Measurements from ENCODE around the gene PROSER1.

Gene PROSER1

DNA sequence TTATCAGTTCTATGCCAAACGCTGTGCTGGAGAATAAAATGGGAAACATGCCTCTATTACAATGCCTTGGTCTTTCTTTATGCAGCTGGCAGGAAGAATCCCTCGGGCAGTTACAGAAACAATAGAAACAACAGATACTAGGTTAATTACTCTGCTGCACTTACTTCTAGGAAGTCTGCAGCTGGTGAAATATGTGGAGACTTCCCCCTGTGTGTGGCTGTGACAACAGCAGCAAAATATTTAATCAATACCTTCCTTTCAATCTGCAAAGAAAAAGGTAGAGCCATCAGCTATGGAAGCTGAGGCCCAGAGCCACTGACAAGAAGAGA is 57.2 kb downstream of the PROSER1 start:
- Histone ChIP-seq H2BK15ac (ENCODE audit: low read length) (no peak overlapping the region), H2BK120ac (ENCODE audit: low read depth, low read length) (no peak overlapping the region), H3K27ac (replicated peaks; ENCODE audit: low read length) (peak overlapping the region; percentile 78), H3K4me1 (ENCODE audit: control insufficient read depth in 2 of 2, insufficient read depth in 1 of 2, low read depth in 1 of 2, low read length in 2 of 2) (peaks cover 8 to 11% of the 10 kb centered on the region in 2 donors), H3K79me1 (ENCODE audit: low read depth, low read length) (no peaks in the 10 kb centered on the region), H4K8ac (ENCODE audit: low read depth, low read length) (no peak overlapping the region), H3K4me2 (ENCODE audit: insufficient read depth, low read length, poor library complexity, severe bottlenecking) (peak overlapping the region; percentile 18), H2AK5ac (ENCODE audit: low read depth, low read length) (no peak overlapping the region), H4K91ac (ENCODE audit: low read depth, low read length, poor library complexity) (no peak overlapping the region), H3K14ac (ENCODE audit: low read length) (no peak overlapping the region), H3K4me3 (ENCODE audit: low read length in 2 of 2) (no peak overlapping the region), H3K18ac (ENCODE audit: low read length) (no peak overlapping the region), H3K9me3 (replicated peaks in 1 of 2; ENCODE audit: control insufficient read depth in 2 of 2, insufficient read depth in 1 of 2, low read depth in 1 of 2, low read length in 2 of 2) (peaks cover 3 to 6% of the 10 kb centered on the region in 2 donors), H3K36me3 (replicated peaks in 1 of 2; ENCODE audit: control insufficient read depth in 2 of 2, insufficient read depth in 2 of 2, low read length in 2 of 2) (peaks cover 0 to 2% of the 10 kb centered on the region in 2 donors), H3K23ac (ENCODE audit: low read depth, low read length, poor library complexity) (no peak overlapping the region), H2BK12ac (ENCODE audit: low read length) (no peak overlapping the region), H3K9ac (ENCODE audit: low read depth, low read length, poor library complexity) (no peak overlapping the region), H2AFZ (ENCODE audit: low read length) (peak overlapping the region; percentile 66), H3K4ac (ENCODE audit: low read length) (no peak overlapping the region), H2BK5ac (ENCODE audit: low read length) (no peak overlapping the region), H3K27me3 (ENCODE audit: control insufficient read depth in 3 of 3, insufficient read depth in 3 of 3, low read depth in 1 of 3, low read length in 3 of 3) (no peaks in the 10 kb centered on the region)
- no peak for DNase-seq (ENCODE audit: low spot score)
- no CpG with 5 or more reads among the region's 2 CpGs for WGBS, 2 donors (ENCODE audit: extremely low coverage in 2 of 2, insufficient read length in 2 of 2, insufficient replicate concordance in 1 of 2)

DNA sequence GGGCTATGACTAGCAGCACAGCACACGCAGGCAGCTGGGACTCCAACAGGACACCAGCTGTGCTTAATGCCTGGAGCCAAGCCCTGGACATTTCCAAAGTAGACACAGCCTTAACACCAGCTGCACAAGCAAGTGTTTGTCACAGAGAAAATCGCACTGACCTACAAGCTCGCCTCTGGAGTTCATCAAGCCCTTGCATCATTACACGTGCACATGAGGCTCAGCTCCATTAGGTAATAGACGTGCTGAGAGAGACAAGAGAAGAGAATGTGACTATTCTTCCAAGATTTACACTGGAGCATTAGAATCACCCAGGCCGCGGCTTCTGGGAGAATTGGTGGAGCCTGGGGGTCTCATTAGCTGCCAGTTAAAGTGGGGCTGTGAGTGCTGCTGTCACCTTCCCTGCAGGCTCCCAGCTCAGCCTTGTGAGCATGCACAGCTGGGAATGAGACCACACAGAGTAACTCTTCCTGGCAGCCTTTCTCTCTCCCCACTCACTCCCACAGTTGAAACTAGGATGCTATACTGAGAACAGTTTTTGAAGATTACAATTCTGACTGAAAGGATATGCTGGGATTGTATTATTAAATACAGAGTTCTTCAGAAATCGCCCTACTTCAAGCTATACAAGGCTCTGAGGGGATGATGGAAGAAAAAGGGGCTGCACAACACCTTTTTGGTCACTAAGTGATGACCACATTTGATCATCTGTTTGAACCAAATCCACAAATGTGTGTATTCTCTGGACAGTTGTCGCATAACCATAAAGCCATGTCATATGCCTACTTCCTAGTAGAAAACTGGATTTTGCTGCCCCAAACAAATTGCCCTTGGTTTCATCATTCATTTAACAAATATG is 57.8 kb downstream of the PROSER1 start:
- no peak overlapping the region for H2BK120ac ChIP-seq (ENCODE audit: low read depth, low read length)
- no peaks in the 10 kb centered on the region for H3K27me3 ChIP-seq (ENCODE audit: control insufficient read depth in 3 of 3, insufficient read depth in 3 of 3, low read depth in 1 of 3, low read length in 3 of 3)
- no peaks in the 10 kb centered on the region for H3K79me1 ChIP-seq (ENCODE audit: low read depth, low read length)
- peaks cover 0 to 2% of the 10 kb centered on the region in 2 donors for H3K36me3 ChIP-seq (replicated peaks in 1 of 2; ENCODE audit: control insufficient read depth in 2 of 2, insufficient read depth in 2 of 2, low read length in 2 of 2)
- H3K23ac ChIP-seq (ENCODE audit: low read depth, low read length, poor library complexity), result no peak overlapping the region
- no peak overlapping the region for H2BK12ac ChIP-seq (ENCODE audit: low read length)
- no peak overlapping the region for H2BK5ac ChIP-seq (ENCODE audit: low read length)
- no peak overlapping the region for H3K4me3 ChIP-seq (ENCODE audit: low read length in 2 of 2)
- DNase-seq (ENCODE audit: low spot score), result peak; percentile 83
- no peak overlapping the region for H2BK15ac ChIP-seq (ENCODE audit: low read length)
- no peak overlapping the region for H3K9ac ChIP-seq (ENCODE audit: low read depth, low read length, poor library complexity)
- no peak overlapping the region for H4K8ac ChIP-seq (ENCODE audit: low read depth, low read length)
- peaks cover 8 to 11% of the 10 kb centered on the region in 2 donors for H3K4me1 ChIP-seq (ENCODE audit: control insufficient read depth in 2 of 2, insufficient read depth in 1 of 2, low read depth in 1 of 2, low read length in 2 of 2)
- no peak overlapping the region for H3K4ac ChIP-seq (ENCODE audit: low read length)
- peak overlapping the region; percentile 66 for H2AFZ ChIP-seq (ENCODE audit: low read length)
- H2AK5ac ChIP-seq (ENCODE audit: low read depth, low read length), result no peak overlapping the region
- no peak overlapping the region for H3K4me2 ChIP-seq (ENCODE audit: insufficient read depth, low read length, poor library complexity, severe bottlenecking)
- H4K91ac ChIP-seq (ENCODE audit: low read depth, low read length, poor library complexity), result no peak overlapping the region
- no CpG with 5 or more reads among the region's 9 CpGs for WGBS, 2 donors (ENCODE audit: extremely low coverage in 2 of 2, insufficient read length in 2 of 2, insufficient replicate concordance in 1 of 2)
- no peak overlapping the region for H3K18ac ChIP-seq (ENCODE audit: low read length)
- peaks cover 3 to 6% of the 10 kb centered on the region in 2 donors for H3K9me3 ChIP-seq (replicated peaks in 1 of 2; ENCODE audit: control insufficient read depth in 2 of 2, insufficient read depth in 1 of 2, low read depth in 1 of 2, low read length in 2 of 2)
- peak overlapping the region; percentile 78 for H3K27ac ChIP-seq (replicated peaks; ENCODE audit: low read length)
- H3K14ac ChIP-seq (ENCODE audit: low read length), result no peak overlapping the region

DNA sequence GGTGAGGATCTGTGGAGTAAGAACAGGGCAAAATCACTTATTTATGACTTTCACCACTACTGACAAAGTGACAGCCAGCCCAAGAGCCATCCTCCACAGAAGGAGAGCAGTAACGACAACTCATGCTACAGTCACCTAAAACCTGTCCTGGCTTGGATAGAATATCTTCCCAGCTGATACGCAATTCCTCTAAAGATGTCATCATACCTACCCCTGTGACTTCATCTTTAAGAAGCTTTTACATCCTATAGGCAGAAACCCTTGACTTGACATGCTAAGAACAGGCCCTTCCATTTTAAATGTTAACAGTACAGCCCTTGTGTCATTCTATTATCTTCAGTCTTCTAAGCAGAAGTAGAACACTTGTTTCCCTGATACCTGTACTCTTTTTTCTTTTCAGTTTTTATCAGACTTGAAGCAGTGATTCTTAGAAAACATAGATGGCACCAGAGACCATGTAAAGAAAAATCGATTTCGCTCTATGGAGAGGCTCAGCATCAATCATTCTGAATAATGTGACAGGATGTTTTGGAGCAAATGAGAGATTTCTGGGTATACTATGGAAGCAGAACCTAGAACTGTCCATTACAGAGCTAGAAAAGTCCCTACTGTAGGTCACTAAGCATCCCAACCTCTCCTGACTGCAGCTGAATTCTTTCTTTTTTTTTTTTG is 67.4 kb downstream of the PROSER1 start:
- Histone ChIP-seq H2BK12ac (ENCODE audit: low read length) (no peak overlapping the region), H3K14ac (ENCODE audit: low read length) (no peak overlapping the region), H2BK120ac (ENCODE audit: low read depth, low read length) (no peak overlapping the region), H3K23ac (ENCODE audit: low read depth, low read length, poor library complexity) (no peak overlapping the region), H3K79me1 (ENCODE audit: low read depth, low read length) (no peaks in the 10 kb centered on the region), H3K4me2 (ENCODE audit: insufficient read depth, low read length, poor library complexity, severe bottlenecking) (no peak overlapping the region), H3K4me3 (ENCODE audit: low read length in 2 of 2) (no peak overlapping the region), H3K4me1 (ENCODE audit: control insufficient read depth in 2 of 2, insufficient read depth in 1 of 2, low read depth in 1 of 2, low read length in 2 of 2) (no peaks in the 10 kb centered on the region), H4K8ac (ENCODE audit: low read depth, low read length) (no peak overlapping the region), H3K36me3 (replicated peaks in 1 of 2; ENCODE audit: control insufficient read depth in 2 of 2, insufficient read depth in 2 of 2, low read length in 2 of 2) (no peaks in the 10 kb centered on the region), H2AK5ac (ENCODE audit: low read depth, low read length) (no peak overlapping the region), H3K27ac (replicated peaks; ENCODE audit: low read length) (no peak overlapping the region), H3K27me3 (ENCODE audit: control insufficient read depth in 3 of 3, insufficient read depth in 3 of 3, low read depth in 1 of 3, low read length in 3 of 3) (no peaks in the 10 kb centered on the region), H4K91ac (ENCODE audit: low read depth, low read length, poor library complexity) (no peak overlapping the region), H2AFZ (ENCODE audit: low read length) (no peak overlapping the region), H3K4ac (ENCODE audit: low read length) (no peak overlapping the region), H2BK5ac (ENCODE audit: low read length) (no peak overlapping the region), H3K9me3 (replicated peaks in 1 of 2; ENCODE audit: control insufficient read depth in 2 of 2, insufficient read depth in 1 of 2, low read depth in 1 of 2, low read length in 2 of 2) (no peaks in the 10 kb centered on the region), H3K18ac (ENCODE audit: low read length) (no peak overlapping the region), H3K9ac (ENCODE audit: low read depth, low read length, poor library complexity) (no peak overlapping the region), H2BK15ac (ENCODE audit: low read length) (no peak overlapping the region)
- no CpG with 5 or more reads among the region's 4 CpGs for WGBS, 2 donors (ENCODE audit: extremely low coverage in 2 of 2, insufficient read length in 2 of 2, insufficient replicate concordance in 1 of 2)
- no peak for DNase-seq (ENCODE audit: low spot score)

DNA sequence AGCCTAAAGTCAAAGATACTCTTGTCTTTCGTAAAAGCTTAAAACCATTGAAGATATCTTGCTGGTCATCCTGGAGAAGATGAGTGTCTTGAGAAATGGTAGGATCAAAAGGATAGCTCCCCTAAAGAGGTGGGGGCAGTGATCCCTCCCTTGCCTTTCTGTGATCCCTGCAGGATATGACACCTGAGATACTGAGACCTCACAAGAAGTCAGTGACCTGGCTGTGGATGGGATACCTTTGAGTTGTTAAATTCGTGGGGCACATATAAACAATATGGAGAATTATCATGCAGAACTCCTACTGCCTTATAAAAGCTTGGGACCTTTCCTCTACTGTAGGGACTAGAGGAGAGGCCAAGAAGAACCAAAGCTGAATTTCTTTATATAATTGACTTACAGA is 68.7 kb downstream of the PROSER1 start:
- Histone ChIP-seq H2AFZ (ENCODE audit: low read length) (no peak overlapping the region), H2BK15ac (ENCODE audit: low read length) (no peak overlapping the region), H3K18ac (ENCODE audit: low read length) (no peak overlapping the region), H3K23ac (ENCODE audit: low read depth, low read length, poor library complexity) (no peak overlapping the region), H3K4me3 (ENCODE audit: low read length in 2 of 2) (no peak overlapping the region), H3K36me3 (replicated peaks in 1 of 2; ENCODE audit: control insufficient read depth in 2 of 2, insufficient read depth in 2 of 2, low read length in 2 of 2) (no peaks in the 10 kb centered on the region), H3K9ac (ENCODE audit: low read depth, low read length, poor library complexity) (no peak overlapping the region), H3K4ac (ENCODE audit: low read length) (no peak overlapping the region), H3K4me2 (ENCODE audit: insufficient read depth, low read length, poor library complexity, severe bottlenecking) (no peak overlapping the region), H4K91ac (ENCODE audit: low read depth, low read length, poor library complexity) (no peak overlapping the region), H3K27me3 (ENCODE audit: control insufficient read depth in 3 of 3, insufficient read depth in 3 of 3, low read depth in 1 of 3, low read length in 3 of 3) (no peaks in the 10 kb centered on the region), H3K79me1 (ENCODE audit: low read depth, low read length) (no peaks in the 10 kb centered on the region), H3K9me3 (replicated peaks in 1 of 2; ENCODE audit: control insufficient read depth in 2 of 2, insufficient read depth in 1 of 2, low read depth in 1 of 2, low read length in 2 of 2) (no peaks in the 10 kb centered on the region), H2BK12ac (ENCODE audit: low read length) (no peak overlapping the region), H2BK5ac (ENCODE audit: low read length) (no peak overlapping the region), H3K14ac (ENCODE audit: low read length) (no peak overlapping the region), H2AK5ac (ENCODE audit: low read depth, low read length) (no peak overlapping the region), H4K8ac (ENCODE audit: low read depth, low read length) (no peak overlapping the region), H3K27ac (replicated peaks; ENCODE audit: low read length) (no peak overlapping the region), H3K4me1 (ENCODE audit: control insufficient read depth in 2 of 2, insufficient read depth in 1 of 2, low read depth in 1 of 2, low read length in 2 of 2) (no peaks in the 10 kb centered on the region), H2BK120ac (ENCODE audit: low read depth, low read length) (no peak overlapping the region)
- no peak for DNase-seq (ENCODE audit: low spot score)
- no CpG with 5 or more reads among the region's 2 CpGs for WGBS, 2 donors (ENCODE audit: extremely low coverage in 2 of 2, insufficient read length in 2 of 2, insufficient replicate concordance in 1 of 2)

Measured in neuronal stem cell (in vitro differentiated cells).